ENCODE data around the gene PC.

GRCh38 chr11:66887526-66887925 is 70.7 kb downstream of the PC start:
- TF ChIP-seq CTCF (IDR thresholded peaks at IDR 0.05 in 4 of 5, conservative IDR thresholded peaks at IDR 0.05 in 1 of 5): no peak
- no peak for TF ChIP-seq POLR2A (IDR thresholded peaks at IDR 0.05)

All from gastrocnemius medialis (tissue), 4 donors.